GM21526 (cell line): Measurements from ENCODE around the gene SOX5.

ENCODE experiments used
- ATAC-seq: cut with Tn5 transposase; IDR thresholded peaks from one replicate; pipeline ENCODE4 v1.9.1; 2021; ENCODE audit warnings: moderate library complexity; ENCODE audit not compliant: unreplicated experiment, low FRiP score

The SOX5 gene

DNA sequence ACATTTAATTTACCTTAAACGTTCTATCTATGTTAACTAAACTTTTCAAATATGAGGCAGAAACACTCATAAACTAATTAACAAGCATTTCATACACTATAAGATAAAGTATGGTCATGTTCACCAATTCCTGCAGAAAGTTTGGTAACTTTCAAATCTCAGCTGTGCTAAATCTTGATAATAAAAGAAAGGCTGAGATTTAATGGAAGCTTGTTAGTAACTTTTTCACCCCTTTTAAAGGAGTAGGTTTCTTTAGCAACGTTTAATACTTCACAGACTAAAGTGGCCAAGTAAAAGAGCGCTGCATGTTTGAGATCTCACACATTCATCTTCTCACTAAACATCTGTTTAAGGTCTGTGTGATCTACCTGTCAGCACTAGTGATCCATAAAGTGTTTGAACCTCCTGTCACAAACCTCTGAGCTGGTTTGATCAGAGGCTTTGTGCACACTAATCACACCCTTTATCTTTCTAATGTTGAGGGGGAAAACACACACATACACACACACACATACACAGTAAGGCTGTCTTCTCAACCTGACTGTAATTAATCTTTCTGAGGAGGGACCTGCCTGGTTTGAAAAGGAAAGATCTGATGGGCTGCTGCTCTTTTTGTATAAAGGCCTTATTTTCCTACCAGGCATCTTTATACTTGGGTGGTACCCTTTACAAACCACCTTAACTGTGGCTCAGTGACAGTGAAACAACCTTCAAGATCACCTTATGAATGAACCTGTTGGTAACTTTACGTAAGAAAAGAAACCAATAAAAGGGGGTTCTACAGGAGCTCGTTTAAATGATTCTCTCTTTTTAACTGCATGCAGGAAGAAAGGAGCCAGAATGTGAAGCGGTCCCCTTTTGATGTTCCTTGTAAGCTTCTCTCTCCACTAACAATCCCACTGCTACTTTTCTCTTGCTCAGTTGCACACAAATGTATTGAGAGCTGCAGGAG lies 244.2 kb downstream of the SOX5 start:
- no peak for ATAC-seq

DNA sequence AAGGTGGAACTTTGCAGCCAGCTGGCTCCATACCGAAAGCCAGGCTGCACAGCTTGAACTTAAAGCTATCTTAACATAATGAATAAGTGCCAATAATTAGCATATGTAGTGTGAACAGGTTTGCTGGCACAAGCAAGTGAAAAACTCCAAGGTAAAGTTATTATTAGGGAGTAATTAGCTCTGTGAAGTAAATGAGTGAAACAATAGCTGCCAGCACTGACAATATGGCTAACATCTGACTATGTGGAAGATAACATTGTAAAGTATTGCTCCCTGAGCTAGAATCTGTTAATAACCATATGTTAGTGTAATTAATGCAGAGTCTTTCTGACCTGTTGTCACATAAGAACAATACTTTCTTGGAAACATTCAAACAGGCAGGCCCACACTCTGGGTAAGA lies 246.4 kb downstream of the SOX5 start:
- ATAC-seq, result no peak

DNA sequence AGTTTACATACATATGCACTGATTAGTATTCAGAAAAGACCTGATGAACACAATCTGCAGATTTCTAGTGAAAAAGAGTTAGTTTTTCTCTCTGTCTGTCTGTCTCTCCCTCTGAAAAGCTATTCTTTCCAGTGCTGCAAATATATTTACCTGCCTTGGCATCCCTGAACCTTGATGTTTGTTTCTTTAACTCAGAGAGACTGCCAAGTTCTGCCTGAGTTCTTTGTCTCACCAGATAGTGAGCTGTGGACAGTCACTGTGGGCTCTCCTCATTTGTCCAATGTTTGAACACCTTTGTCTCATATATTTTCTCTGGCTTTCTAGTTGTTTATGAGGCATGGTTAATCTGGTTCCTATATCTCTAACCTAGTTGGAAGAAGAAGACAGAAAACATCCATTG lies 250.4 kb downstream of the SOX5 start:
- no peak for ATAC-seq

DNA sequence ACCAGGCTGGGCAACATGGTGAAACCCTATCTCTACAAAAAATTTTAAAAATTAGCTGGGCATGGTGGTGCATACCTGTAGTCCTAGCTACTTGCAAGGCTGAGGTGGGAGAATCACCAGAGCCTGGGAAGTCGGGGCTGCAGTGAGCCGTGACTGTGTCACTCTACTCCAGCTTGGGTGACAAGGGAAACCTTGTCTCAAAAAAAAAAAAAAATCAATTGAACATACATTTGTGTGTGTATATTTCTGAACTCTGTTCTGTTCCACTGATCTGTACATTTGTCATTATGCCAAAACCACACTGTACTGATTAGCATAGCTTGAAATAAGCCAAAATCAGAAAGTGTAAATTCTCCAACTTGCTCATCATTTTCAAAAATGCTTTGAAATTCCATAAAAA lies 254.6 kb downstream of the SOX5 start:
- ATAC-seq, result no peak

DNA sequence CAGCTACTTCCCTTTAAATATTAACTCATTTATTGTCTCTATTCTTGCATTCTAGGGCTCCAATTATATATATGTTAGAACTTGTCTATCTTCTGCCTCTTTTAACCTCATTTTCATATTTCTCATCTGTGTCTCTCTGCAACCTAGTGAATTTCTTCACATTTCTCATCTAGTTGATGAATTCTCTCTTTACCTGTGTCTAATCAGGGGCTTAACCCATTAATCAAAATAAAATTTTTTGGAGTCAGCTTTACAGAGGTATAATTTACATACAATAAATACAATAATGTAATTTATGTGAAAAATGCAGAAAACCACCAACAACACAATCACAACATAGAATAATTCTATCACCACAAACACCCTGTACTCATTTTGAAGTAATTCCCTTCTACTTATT lies 255.2 kb downstream of the SOX5 start:
- ATAC-seq, result no peak

DNA sequence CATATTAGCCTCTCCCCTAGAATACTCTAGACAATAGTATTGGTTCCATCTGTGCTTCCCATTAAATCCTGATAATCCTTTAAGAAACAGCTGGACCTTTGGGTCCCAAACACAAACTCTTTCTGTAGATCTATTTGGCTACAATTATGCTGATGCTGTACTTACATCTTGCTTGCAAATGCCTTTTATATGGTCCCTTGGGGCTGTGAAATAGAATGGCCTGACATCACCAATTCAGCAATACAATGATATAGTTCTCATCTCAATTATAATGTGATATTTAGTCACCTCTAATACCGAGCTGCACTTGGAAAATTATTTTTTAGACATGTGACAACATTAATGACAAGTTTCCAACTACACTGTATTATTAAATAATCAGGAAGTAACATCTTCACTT lies 261.5 kb downstream of the SOX5 start:
- ATAC-seq, result no peak

DNA sequence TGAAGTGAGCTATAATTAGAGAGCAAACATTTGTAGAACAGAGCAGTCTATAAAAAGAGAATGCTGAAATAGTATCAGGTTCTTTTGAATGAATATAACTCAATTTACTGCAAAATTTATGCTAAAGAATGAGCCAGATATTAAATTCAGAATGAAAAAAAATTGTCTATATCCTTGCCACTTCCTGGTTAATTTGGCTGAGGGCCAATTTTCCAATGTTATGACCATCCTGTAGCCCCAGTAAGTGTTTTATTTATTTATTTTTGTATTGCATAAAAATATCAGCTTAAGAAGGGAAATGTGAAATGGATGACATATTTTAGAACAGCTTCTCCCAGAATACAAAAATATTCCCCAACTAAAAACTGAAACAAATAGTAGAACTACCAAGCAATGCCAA lies 263.4 kb downstream of the SOX5 start:
- no peak for ATAC-seq

DNA sequence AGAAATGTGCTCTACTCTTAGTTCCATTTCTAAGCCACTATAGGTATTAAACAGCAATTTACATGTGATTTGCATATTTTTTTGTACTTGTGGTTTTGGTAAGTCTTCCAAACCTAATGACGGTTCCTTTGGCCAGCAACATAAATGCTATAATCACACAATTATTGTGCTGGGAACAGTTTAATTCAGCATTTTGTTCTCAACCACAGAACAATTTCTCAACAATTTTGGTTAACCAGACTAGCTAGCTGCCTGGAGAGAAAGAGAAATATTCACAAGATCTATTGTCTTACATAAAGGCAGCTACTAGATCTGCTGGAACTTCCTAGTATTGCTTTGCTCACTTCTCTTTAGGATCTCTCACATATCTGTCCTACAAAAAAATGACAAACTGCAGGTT lies 265.3 kb downstream of the SOX5 start:
- no peak for ATAC-seq

DNA sequence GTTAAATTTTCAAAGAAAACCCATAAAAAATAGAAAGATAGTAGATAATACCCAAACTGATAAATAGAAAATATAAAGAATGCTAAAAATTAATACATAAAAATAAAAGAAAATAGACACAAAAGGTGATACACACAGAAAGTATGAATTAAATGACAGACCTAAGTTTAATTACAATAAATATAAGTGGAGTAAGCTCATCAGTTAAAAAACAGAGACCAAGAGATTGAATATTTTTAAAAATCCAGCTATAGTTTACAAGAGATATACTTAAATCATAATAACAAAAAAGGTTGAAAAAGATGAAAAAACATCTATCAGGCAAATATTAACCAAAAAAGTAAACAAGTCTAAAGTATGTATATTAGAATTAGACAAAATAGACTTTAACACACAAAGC lies 268.2 kb downstream of the SOX5 start:
- ATAC-seq, result no peak

DNA sequence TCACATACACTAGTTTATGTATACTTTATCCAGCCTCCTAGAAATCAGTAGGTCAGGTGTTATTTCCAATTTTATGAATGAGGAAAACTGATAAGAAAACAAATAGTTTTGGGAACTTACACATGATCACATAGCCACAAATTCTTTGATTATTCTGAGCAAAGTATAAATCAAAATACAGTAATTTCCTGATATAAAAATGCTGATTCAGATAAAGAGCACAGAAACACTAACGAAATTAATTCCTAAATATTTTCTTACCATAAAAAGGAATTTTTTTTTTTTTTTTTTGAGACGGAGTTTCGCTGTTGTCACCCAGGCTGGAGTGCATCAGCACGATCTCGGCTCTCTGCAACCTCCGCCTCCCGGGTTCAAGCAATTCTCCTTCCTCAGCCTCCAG lies 275.4 kb downstream of the SOX5 start:
- no peak for ATAC-seq

DNA sequence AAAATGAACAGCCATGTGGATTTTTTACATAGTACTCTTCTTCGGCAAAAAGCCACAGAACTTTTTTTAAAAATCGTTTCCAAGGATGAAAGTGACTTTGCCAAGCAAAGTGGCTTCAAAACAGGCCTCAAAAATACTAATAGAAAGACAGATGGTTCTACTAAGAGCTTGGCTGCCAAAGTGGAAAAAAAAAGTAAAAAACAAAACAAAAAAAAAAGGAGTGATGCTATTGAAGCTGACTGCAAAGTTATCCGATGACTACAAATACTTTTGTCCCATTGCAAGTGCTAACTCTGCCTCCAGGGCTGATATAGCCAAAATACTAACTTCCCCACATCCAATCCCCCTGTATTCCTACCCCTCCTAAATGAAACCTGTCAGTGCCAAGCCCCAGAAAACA lies 277.6 kb downstream of the SOX5 start:
- no peak for ATAC-seq

DNA sequence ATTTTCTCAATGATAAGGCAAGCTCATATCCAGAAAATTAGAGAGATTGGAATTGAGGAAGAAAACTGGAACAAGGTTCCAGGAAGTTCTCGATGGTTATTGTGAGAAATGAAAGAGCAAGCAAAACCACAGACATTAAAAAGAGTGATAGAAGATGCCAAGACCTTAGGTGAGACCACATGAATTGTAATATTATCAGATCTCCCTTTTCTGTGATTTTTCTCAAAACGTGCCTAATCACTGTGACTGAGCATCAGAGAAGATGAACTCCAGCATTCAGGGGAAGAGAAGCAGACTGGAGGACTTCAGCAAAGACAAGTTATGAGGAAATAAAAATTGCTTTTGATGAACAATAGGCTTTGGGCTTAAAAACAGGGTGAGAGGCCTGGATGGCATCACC lies 278.8 kb downstream of the SOX5 start:
- no peak for ATAC-seq

DNA sequence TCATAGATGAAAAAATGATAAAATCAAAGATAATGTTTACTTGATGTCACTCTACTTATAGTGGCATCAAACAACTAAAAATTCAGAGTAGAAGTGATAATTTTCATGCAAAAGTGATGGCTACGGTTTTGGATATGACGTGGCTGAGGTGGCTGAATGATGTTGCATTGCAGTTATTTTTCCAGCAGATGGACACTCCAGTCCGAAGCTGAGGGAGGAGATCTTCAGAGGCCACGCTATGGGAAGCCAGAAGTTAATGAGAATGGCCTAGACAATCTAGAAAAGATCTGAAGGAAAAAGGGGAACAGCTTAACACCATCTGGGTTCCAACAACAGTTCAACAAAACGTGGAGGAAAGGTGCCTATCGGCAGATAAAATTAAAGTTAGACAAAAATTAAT lies 279.8 kb downstream of the SOX5 start:
- no peak for ATAC-seq

DNA sequence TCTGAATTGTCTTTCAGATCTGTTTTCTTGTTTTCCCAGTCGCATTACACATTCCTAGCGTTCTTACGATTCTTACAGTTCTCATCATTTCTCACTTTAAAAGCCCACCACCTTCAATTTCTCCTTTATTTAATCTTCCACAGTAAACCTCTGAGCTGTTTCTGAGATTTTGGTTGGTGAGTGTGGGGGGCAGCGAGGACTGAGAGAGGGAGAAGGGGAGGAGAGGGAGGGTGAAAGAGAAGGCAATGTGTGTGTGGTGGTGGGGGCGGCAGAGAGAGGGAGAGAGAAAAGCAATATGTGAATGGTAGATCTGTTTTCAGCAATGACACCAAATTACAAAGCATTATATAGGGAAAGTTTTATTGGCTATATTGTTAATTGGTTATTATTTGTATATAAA lies 282.6 kb downstream of the SOX5 start:
- no peak for ATAC-seq

DNA sequence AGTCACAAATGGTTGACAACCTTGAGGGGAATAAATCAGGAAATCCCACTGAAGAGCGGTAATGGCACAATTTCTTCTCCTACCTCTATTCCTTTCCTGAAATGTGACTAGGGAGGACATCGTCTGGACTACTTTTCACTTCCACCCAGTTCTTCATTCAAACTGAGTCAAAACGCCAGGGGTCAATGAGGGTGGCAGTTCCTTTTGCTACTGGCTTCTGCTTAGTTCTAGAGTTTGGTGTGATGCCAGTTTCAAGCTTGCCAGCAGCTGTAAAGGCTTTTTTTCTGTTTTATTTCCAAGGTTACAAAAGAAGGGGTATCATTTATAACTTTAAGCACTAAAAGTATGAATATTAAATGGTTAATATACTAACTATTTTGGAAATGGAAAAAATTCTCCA lies 286.5 kb downstream of the SOX5 start:
- ATAC-seq, result no peak

DNA sequence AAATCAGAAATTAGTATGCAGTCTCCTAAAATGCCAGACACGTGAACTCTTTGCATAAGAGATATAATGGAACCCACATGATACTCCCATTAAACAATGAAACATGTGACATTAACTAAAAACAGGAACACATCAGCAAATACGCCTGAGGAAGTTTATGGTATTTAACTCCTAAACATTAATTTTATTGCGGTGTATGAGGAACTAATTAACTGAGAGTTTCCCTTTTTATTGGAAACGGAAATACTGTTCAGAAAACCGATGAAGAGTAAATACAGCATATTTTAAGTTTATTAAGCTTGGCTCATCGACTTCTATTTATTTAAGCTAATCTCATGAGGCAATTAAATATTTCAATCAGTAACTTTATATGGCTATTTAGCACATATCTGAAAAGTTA lies 290.3 kb downstream of the SOX5 start:
- ATAC-seq, result no peak

DNA sequence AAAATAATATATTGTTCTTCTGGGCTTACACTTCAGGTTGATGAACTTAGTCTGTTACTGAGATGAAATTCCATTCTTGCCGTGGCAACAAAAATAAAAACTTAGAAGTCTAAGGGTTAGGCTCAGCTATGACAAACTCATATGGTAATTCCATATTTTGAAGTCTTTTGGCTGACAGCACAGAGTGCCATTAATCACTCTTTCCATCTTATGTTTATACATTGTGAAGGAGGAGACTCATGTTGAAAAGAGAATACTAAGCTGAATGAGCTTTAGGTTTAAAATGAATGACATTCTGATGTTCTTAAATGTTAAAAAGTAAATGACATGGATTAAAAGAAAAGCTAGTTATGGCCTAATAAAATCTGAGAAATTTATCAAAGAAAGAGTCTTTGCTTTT lies 291.9 kb downstream of the SOX5 start:
- no peak for ATAC-seq

DNA sequence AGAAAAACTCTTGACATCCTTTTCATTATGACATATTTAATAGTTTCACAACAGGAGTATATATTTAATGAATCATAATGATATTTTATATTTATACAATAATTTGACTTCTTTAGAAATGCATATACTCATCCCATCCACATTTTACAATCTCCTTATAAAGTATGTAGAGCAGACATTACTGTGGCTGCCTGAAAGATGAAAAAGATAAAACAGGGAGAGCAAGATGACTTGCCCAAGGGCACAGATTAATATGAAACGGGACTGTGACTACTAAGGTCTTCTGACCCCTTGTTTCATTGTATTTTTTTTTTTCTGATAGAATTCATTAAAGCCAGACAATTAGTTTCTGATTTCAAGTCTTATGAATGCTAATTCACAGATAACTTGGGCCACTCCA lies 293.6 kb downstream of the SOX5 start:
- no peak for ATAC-seq

DNA sequence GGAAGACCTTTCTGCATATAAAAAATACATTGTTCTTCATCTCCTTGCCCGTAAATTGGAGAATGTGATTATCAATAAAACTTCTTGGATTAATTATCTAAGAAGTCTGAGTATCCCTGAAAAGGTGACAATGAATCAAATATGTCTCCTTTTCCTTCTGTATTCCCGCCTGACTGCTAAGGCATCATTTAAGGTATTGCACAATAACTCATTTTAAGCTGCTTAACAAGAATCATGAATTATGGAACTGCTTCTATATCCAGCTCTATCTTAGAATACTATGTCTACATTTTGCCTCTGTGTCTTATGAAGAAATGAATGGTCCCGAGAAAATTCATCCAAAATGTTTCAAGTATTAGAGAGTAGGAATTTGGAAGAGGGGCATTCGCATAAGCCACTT lies 294.4 kb downstream of the SOX5 start:
- no peak for ATAC-seq

DNA sequence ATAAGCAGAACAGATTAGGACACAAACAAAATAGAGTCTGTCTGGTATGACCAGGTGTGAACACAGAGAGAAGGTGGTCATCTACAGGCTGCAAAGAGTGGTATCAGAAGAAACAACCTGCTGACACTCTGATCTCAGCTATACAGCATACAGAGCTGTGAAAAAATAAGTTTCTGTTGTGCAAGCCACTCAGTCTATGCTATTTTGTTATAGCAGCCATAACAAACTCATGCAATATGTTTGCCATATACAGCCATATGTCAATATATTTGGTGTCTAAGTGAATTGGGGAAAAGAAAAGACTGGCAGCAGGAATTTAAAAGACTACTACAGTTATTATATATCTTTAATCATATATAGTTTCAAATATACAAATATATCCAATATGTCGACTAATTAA lies 300.9 kb downstream of the SOX5 start:
- no peak for ATAC-seq

DNA sequence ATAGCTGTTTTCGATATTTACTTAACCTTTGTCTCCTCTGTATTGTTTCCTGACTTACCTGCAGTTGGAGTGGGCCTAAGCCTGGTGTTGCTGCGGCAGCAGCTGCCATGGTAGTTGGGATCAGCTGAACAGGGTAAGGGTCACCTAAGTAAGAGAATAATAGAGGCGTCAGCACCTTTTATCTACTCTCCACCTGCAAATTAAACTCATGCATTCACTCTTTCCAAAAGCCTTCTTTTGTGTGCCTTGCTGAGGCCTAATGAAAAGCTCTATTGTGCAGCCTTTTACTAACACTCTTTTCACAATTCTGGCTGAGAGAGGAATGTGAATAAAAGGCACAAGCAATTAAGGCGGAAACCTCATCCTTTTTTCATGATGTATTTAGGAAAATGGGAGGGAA lies 308.7 kb downstream of the SOX5 start:
- no peak for ATAC-seq

DNA sequence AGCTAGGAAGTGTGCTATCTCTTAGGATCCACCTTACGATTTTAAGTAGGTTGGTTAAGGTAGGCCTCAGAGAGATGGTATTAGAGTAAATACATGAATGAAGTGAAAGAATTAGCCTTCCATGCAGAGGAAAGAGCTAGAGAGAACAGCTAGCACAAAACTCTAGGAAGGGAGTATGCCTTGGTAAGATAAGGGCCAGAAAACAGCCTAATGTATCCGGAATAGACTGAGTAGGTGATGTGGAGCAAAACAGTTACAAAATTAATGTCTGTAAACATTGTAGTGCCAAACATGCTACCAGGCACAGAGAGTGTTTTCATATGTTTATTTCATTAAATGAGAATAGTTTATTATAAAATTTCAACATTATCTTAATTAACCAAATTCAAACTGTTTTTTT lies 315.1 kb downstream of the SOX5 start:
- ATAC-seq, result no peak
